ENCODE measurements around the gene HSBP1L1. TPM values are rescaled to one million over a fixed set of nuclear protein-coding genes. Genes with fewer than 3 reads are reported as not detected.

The HSBP1L1 gene
- total and polyA plus RNA-seq, 2 of the 13 experiments (the other 11 are each of a cell fraction or from before 2014, with no cell fraction given) = 22.6 to 45.1 TPM

GRCh38 chr18:79916546-79917168 lies 47.8 kb upstream of the HSBP1L1 start (continued):
- TF ChIP-seq RERE (CRISPR knock-in tag; IDR thresholded peaks at IDR 0.05; ENCODE audit: low read depth) (no peak), TP53 (CRISPR knock-in tag; conservative IDR thresholded peaks at IDR 0.05) (no peak), ZNF678 (CRISPR knock-in tag; IDR thresholded peaks at IDR 0.05) (no peak), EHMT2 (IDR thresholded peaks at IDR 0.05; ENCODE audit: borderline replicate concordance, low read depth, low read length) (no peak), CCDC6 (CRISPR knock-in tag; IDR thresholded peaks at IDR 0.05) (no peak), ZBTB21 (CRISPR knock-in tag; IDR thresholded peaks at IDR 0.05) (no peak), SALL2 (CRISPR knock-in tag; IDR thresholded peaks at IDR 0.05) (no peak)

Data from HepG2 (cell line).